GM12892 (cell line): ENCODE data around the gene KCTD19.

Source experiments
- POLR2A ChIP-seq: IDR thresholded peaks from 2 replicates; pipeline ENCODE4 v1.6.1; 2011; ENCODE audit warnings: low read depth, low read length, control low read depth
- POLR2AphosphoS5 ChIP-seq: IDR thresholded peaks from 2 replicates; pipeline ENCODE4 v1.6.1; 2011; ENCODE audit warnings: low read depth, low read length, control low read depth
- TAF1 ChIP-seq: IDR thresholded peaks from 2 replicates; pipeline ENCODE4 v1.6.1; 2011; ENCODE audit warnings: low read depth, mild to moderate bottlenecking, control low read depth, low read length, borderline replicate concordance

DNA sequence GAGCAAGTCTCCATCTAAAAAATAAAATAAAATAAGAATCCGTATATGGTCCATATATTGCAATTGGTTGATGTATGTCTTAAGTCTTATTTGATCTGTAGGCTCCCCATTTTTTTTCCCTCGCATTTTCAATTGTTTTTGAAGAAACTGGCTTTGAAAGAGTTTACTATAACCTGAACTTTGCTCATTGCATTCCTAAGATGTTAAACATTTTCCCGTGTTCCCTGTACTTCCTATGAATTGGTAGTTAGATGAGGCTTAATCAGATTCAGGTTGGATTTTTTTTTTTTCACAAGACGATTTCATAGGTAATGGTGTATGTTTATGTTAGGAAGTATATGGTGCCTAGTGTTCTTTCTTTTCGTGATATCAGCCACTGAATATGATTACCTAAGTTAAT, 3.4 kb upstream of the KCTD19 start:
- TF ChIP-seq TAF1 (no peak), POLR2A (no peak), POLR2AphosphoS5 (no peak)
